ENCODE measurements around the gene CAMTA2. TPM values are rescaled to one million over a fixed set of nuclear protein-coding genes. Genes with fewer than 3 reads are reported as not detected.

CAMTA2 gene
- total and polyA plus RNA-seq, 9 of the 15 experiments (the other 6 are each of a cell fraction or from before 2014, with no cell fraction given): 0.24 to 25.1 (median 6.3) TPM

- TF ChIP-seq ZBTB40 (IDR thresholded peaks at IDR 0.05) (no peak), ZBTB40 (CRISPR knock-in tag; IDR thresholded peaks at IDR 0.05) (no peak), TAF9B (IDR thresholded peaks at IDR 0.05; ENCODE audit: partially characterized antibody) (no peak), GTF2E2 (tag; IDR thresholded peaks at IDR 0.05) (no peak), ZBTB12 (CRISPR knock-in tag; IDR thresholded peaks at IDR 0.05) (no peak), FOSL1 (tag; conservative IDR thresholded peaks at IDR 0.05) (peak; percentile 97), ZKSCAN8 (CRISPR knock-in tag; IDR thresholded peaks at IDR 0.05) (no peak), MCM2 (IDR thresholded peaks at IDR 0.05; ENCODE audit: low read depth) (no peak), GABPA (tag; conservative IDR thresholded peaks at IDR 0.05; ENCODE audit: low read depth) (0 out of 2 replicates have a peak, but pooled peaks have one; percentile 5), GTF2A2 (tag; IDR thresholded peaks at IDR 0.05) (no peak), BHLHE40 (IDR thresholded peaks at IDR 0.05; ENCODE audit: low read length) (no peak), CBFA2T3 (IDR thresholded peaks at IDR 0.05) (peak; percentile 20; the same call in 1 of the 2 replicates), CEBPG (CRISPR knock-in tag; IDR thresholded peaks at IDR 0.05) (peak; percentile 10; the same call in 1 of the 2 replicates), CEBPG (tag; conservative IDR thresholded peaks at IDR 0.05 in 1 of 2, IDR thresholded peaks at IDR 0.05 in 1 of 2) (no peak), PML (IDR thresholded peaks at IDR 0.05; ENCODE audit: low read length) (0 out of 2 replicates have a peak, but pooled peaks have one; percentile 10), ZNF830 (CRISPR knock-in tag; IDR thresholded peaks at IDR 0.05) (no peak), ATF1 (CRISPR knock-in tag; IDR thresholded peaks at IDR 0.05) (no peak), ATF1 (tag; IDR thresholded peaks at IDR 0.05) (peak; percentile 22; the same call in 1 of the 2 replicates), ATF7 (IDR thresholded peaks at IDR 0.05) (peak; percentile 57), DMBX1 (CRISPR knock-in tag; IDR thresholded peaks at IDR 0.05; ENCODE audit: borderline replicate concordance) (no peak)
Measured at GRCh38 chr17:4945176-4945943, 42.1 kb downstream of the CAMTA2 start (continued).
